ENCODE results near the gene MRFAP1. TPM values are rescaled to one million over a fixed set of nuclear protein-coding genes. Genes with fewer than 3 reads are reported as not detected.
"Not testable (repeated sequence)": the region's sequence is repeated elsewhere in the genome, so short reads cannot be mapped to it uniquely, and the experiment has no call there.

Gene MRFAP1
- total and polyA plus RNA-seq, 4 experiments from 2014 or later = 149 to 169 (median 157) TPM

- H3K4me1 Mint-ChIP-seq = peaks cover 0 to 5% (median 2%) of the 10 kb centered on the region in 4 donors
- H3K4me1 ChIP-seq (ENCODE audit: insufficient read depth, low read length) = peaks cover 11% of the 10 kb centered on the region
- no peaks in the 10 kb centered on the region for H3K27me3 Mint-ChIP-seq
- no peaks in the 10 kb centered on the region for H3K27me3 ChIP-seq (ENCODE audit: insufficient read depth, low read length)
- no peak overlapping the region for H3K27ac Mint-ChIP-seq
- H3K4me3 Mint-ChIP-seq = no peak overlapping the region
- H3K4me3 ChIP-seq (ENCODE audit: low read length in 2 of 2) = no peak overlapping the region
- no peaks in the 10 kb centered on the region for H3K36me3 ChIP-seq (ENCODE audit: insufficient read depth, low read length)
- no peaks in the 10 kb centered on the region for H3K9me3 ChIP-seq (ENCODE audit: control insufficient read depth in 1 of 2, low read length in 2 of 2)
- peaks cover 0 to 3% of the 10 kb centered on the region in 2 donors for H3K36me3 Mint-ChIP-seq
- no peak overlapping the region for H3K27ac ChIP-seq (ENCODE audit: low read depth, low read length)
- POLR2A ChIA-PET (ENCODE audit: partially characterized antibody) = interaction anchor here (1.6 to 4.1 kb wide), 3 partner anchors 8 to 38 kb away, joined by 5 to 34 read pairs (median 26); partner anchors contain the start of gene MRFAP1
- no peaks in the 10 kb centered on the region for H3K9me3 Mint-ChIP-seq
- DNase-seq = no peak
- CTCF ChIA-PET (ENCODE audit: partially characterized antibody) = interaction anchor here (1.2 to 3.4 kb wide), 4 partner anchors 10 to 208 kb away, joined by 4 to 19 read pairs (median 8); no protein-coding TSS in a partner anchor
- intact Hi-C loops (cut with micrococcal nuclease) = no loop called here
Measured at GRCh38 chr4:6665320-6665654, 24.8 kb downstream of the MRFAP1 start.

- Mint-ChIP-seq H3K27me3 (no peaks in the 10 kb centered on the region), H3K9me3 (peaks cover 0 to 2% (median 0%) of the 10 kb centered on the region in 8 donors), H3K27ac (no peak overlapping the region), H3K36me3 (peaks cover 2 to 5% of the 10 kb centered on the region in 2 donors), H3K4me1 (peaks cover 0 to 13% (median 4%) of the 10 kb centered on the region in 4 donors), H3K4me3 (no peak overlapping the region)
- CTCF ChIA-PET (ENCODE audit: partially characterized antibody) = no interaction called here
- POLR2A ChIA-PET (ENCODE audit: partially characterized antibody) = no interaction called here
- Histone ChIP-seq H3K4me1 (ENCODE audit: insufficient read depth, low read length) (peaks cover 15% of the 10 kb centered on the region), H3K4me3 (ENCODE audit: low read length in 2 of 2) (no peak overlapping the region), H3K36me3 (ENCODE audit: insufficient read depth, low read length) (no peaks in the 10 kb centered on the region), H3K9me3 (ENCODE audit: control insufficient read depth in 1 of 2, low read length in 2 of 2) (no peaks in the 10 kb centered on the region), H3K27me3 (ENCODE audit: insufficient read depth, low read length) (no peaks in the 10 kb centered on the region), H3K27ac (ENCODE audit: low read depth, low read length) (no peak overlapping the region)
- intact Hi-C loops (cut with micrococcal nuclease) = no loop called here
- DNase-seq = no peak
Measured at GRCh38 chr4:6668391-6668790, 27.9 kb downstream of the MRFAP1 start.

- no peak overlapping the region for H3K4me3 ChIP-seq (ENCODE audit: low read length in 2 of 2)
- H3K4me1 ChIP-seq (ENCODE audit: insufficient read depth, low read length) = peaks cover 24% of the 10 kb centered on the region
- ChIA-PET POLR2A (ENCODE audit: partially characterized antibody) (interaction anchor here (3.7 to 17.1 kb wide), 4 partner anchors 8 to 32 kb away, joined by 34 to 1401 read pairs (median 106); partner anchors contain the start of genes BLOC1S4, MRFAP1, MRFAP1L1 and S100P), CTCF (ENCODE audit: partially characterized antibody) (interaction anchor here (2.1 to 5.2 kb wide), 2 partner anchors 47 to 202 kb away, joined by 6 to 115 read pairs; partner anchors contain the start of gene BLOC1S4)
- Mint-ChIP-seq H3K9me3 (peaks cover 0 to 7% (median 0%) of the 10 kb centered on the region in 8 donors), H3K36me3 (peaks cover 23 to 30% of the 10 kb centered on the region in 2 donors), H3K4me1 (peaks cover 21 to 39% (median 31%) of the 10 kb centered on the region in 4 donors), H3K4me3 (peak overlapping the region in 2 of 8 donors; percentile 6 to 20), H3K27me3 (no peaks in the 10 kb centered on the region), H3K27ac (peak overlapping the region in 2 of 7 donors; percentile 42 to 52)
- intact Hi-C loops (cut with micrococcal nuclease) = no loop called here
- no peaks in the 10 kb centered on the region for H3K27me3 ChIP-seq (ENCODE audit: insufficient read depth, low read length)
- H3K36me3 ChIP-seq (ENCODE audit: insufficient read depth, low read length) = peaks cover 11% of the 10 kb centered on the region
- DNase-seq = no peak
- no peaks in the 10 kb centered on the region for H3K9me3 ChIP-seq (ENCODE audit: control insufficient read depth in 1 of 2, low read length in 2 of 2)
- no peak overlapping the region for H3K27ac ChIP-seq (ENCODE audit: low read depth, low read length)
Measured at GRCh38 chr4:6671648-6672047, 31.2 kb downstream of the MRFAP1 start.

DNA sequence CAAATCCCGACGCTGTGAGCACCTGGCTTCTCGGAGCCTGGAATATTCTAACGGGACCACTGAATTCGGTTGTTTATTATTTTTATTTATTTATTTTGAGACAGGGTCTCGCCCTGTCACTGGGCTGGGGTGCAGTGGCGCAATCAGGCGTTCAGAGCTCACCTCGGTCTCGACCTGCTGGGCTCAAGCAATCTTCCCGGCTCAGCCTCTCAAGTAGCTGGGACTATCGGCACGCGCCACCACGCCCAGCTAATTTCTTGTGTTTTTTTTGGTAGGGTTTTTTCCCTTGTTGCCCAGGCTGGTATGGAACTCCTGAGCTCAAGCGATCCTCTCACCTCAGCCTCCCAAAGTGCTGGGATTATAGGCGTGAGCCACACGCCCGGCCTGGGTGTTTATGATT, 31.6 kb downstream of the MRFAP1 start:
- H3K4me1 ChIP-seq (ENCODE audit: insufficient read depth, low read length) = peaks cover 28% of the 10 kb centered on the region
- no peaks in the 10 kb centered on the region for H3K27me3 Mint-ChIP-seq
- peak overlapping the region in 2 of 8 donors; percentile 6 to 20 for H3K4me3 Mint-ChIP-seq
- no peaks in the 10 kb centered on the region for H3K27me3 ChIP-seq (ENCODE audit: insufficient read depth, low read length)
- H3K9me3 ChIP-seq (ENCODE audit: control insufficient read depth in 1 of 2, low read length in 2 of 2) = no peaks in the 10 kb centered on the region
- H3K36me3 Mint-ChIP-seq = peaks cover 25 to 34% of the 10 kb centered on the region in 2 donors
- no peak overlapping the region for H3K4me3 ChIP-seq (ENCODE audit: low read length in 2 of 2)
- ChIA-PET CTCF (ENCODE audit: partially characterized antibody) (interaction anchor here (2.1 to 7.6 kb wide), 3 partner anchors 18 to 201 kb away, joined by 6 to 155 read pairs (median 115); partner anchors contain the start of gene BLOC1S4), POLR2A (ENCODE audit: partially characterized antibody) (interaction anchor here (3.7 to 17.1 kb wide), 4 partner anchors 9 to 32 kb away, joined by 34 to 1401 read pairs (median 106); partner anchors contain the start of genes BLOC1S4, MRFAP1, MRFAP1L1 and S100P)
- peaks cover 0 to 7% (median 0%) of the 10 kb centered on the region in 8 donors for H3K9me3 Mint-ChIP-seq
- H3K36me3 ChIP-seq (ENCODE audit: insufficient read depth, low read length) = peaks cover 11% of the 10 kb centered on the region
- peak overlapping the region in 1 of 7 donors; percentile 52 for H3K27ac Mint-ChIP-seq
- DNase-seq = no peak
- H3K27ac ChIP-seq (ENCODE audit: low read depth, low read length) = no peak overlapping the region
- intact Hi-C loops (cut with micrococcal nuclease) = no loop called here
- peaks cover 25 to 44% (median 36%) of the 10 kb centered on the region in 4 donors for H3K4me1 Mint-ChIP-seq

GRCh38 chr4:6672541-6673190, 32.2 kb downstream of the MRFAP1 start:
- Histone ChIP-seq H3K36me3 (ENCODE audit: insufficient read depth, low read length) (peaks cover 11% of the 10 kb centered on the region), H3K27ac (ENCODE audit: low read depth, low read length) (peak overlapping the region; percentile 71), H3K4me1 (ENCODE audit: insufficient read depth, low read length) (peaks cover 34% of the 10 kb centered on the region)
- H3K27me3 Mint-ChIP-seq; H3K9me3 Mint-ChIP-seq; H3K4me3 ChIP-seq (ENCODE audit: low read length in 2 of 2); intact Hi-C loops (cut with micrococcal nuclease); H3K27me3 ChIP-seq (ENCODE audit: insufficient read depth, low read length); DNase-seq; H3K9me3 ChIP-seq (ENCODE audit: control insufficient read depth in 1 of 2, low read length in 2 of 2): not testable (repeated sequence)
- H3K36me3 Mint-ChIP-seq = peaks cover 30 to 40% of the 10 kb centered on the region in 2 donors
- ChIA-PET POLR2A (ENCODE audit: partially characterized antibody) (interaction anchor here (0.8 to 17.1 kb wide), 11 partner anchors 9 to 395 kb away, joined by 3 to 1401 read pairs (median 17); partner anchors contain the start of genes BLOC1S4, GRPEL1, MAN2B2 and MRFAP1), CTCF (ENCODE audit: partially characterized antibody) (interaction anchor here (1.3 to 7.6 kb wide), 8 partner anchors 8 to 201 kb away, joined by 4 to 189 read pairs (median 49); partner anchors contain the start of genes BLOC1S4, MRFAP1, MRFAP1L1 and S100P)
- peaks cover 31 to 49% (median 41%) of the 10 kb centered on the region in 4 donors for H3K4me1 Mint-ChIP-seq
- peak overlapping the region in 2 of 7 donors; percentile 95 to 97 for H3K27ac Mint-ChIP-seq
- peak overlapping the region in 3 of 8 donors; percentile 96 to 99 (median 99) for H3K4me3 Mint-ChIP-seq

DNA sequence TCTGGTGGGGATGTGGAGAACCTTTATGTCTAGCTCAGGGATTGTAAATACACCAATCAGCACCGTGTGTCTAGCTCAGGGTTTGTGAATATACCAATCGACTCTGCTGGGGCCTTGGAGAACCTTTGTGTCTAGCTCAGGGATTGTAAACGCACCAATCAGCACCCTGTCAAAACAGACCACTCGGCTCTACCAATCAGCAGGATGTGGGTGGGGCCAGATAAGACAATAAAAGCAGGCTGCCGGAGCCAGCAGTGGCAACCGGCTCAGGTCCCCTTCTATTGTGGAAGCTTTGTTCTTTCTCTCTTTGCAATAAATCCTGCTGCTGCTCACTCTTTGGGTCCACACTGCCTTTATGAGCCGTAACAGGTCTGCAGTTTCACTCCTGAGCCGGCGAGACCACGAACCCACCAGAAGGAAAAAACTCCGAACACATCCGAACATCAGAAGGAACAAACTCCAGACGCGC, 32.7 kb downstream of the MRFAP1 start:
- Mint-ChIP-seq H3K4me3 (peak overlapping the region; percentile 92 to 99 (median 96)), H3K36me3 (peaks cover 32 to 41% of the 10 kb centered on the region in 2 donors), H3K27ac (peak overlapping the region; percentile 95 to 99 (median 97)), H3K4me1 (peaks cover 33 to 52% (median 43%) of the 10 kb centered on the region in 4 donors)
- H3K9me3 Mint-ChIP-seq; H3K27me3 Mint-ChIP-seq; H3K9me3 ChIP-seq (ENCODE audit: control insufficient read depth in 1 of 2, low read length in 2 of 2); intact Hi-C loops (cut with micrococcal nuclease); H3K27me3 ChIP-seq (ENCODE audit: insufficient read depth, low read length): not testable (repeated sequence)
- ChIA-PET POLR2A (ENCODE audit: partially characterized antibody) (interaction anchor here (0.8 to 17.1 kb wide), 14 partner anchors 10 to 395 kb away, joined by 3 to 1401 read pairs (median 16); partner anchors contain the start of genes BLOC1S4, GRPEL1, MAN2B2 and MRFAP1), CTCF (ENCODE audit: partially characterized antibody) (interaction anchor here (1.3 to 7.6 kb wide), 7 partner anchors 9 to 45 kb away, joined by 4 to 189 read pairs (median 79); partner anchors contain the start of genes BLOC1S4, MRFAP1, MRFAP1L1 and S100P)
- Histone ChIP-seq H3K27ac (ENCODE audit: low read depth, low read length) (peak overlapping the region; percentile 71), H3K36me3 (ENCODE audit: insufficient read depth, low read length) (peaks cover 11% of the 10 kb centered on the region), H3K4me1 (ENCODE audit: insufficient read depth, low read length) (peaks cover 36% of the 10 kb centered on the region), H3K4me3 (ENCODE audit: low read length in 2 of 2) (peak overlapping the region; percentile 59 to 65)
- DNase-seq = peak in 1 of 5 donors; percentile 65
